ENCODE results near the gene RHBDL1. TPM values are rescaled to one million over a fixed set of nuclear protein-coding genes. Genes with fewer than 3 reads are reported as not detected.

RHBDL1 gene
- total and polyA plus RNA-seq, 2 of the 8 experiments (the other 6 are each of a cell fraction or from before 2014, with no cell fraction given) = 4.0 to 8.1 TPM

- TF ChIP-seq TEAD4 (IDR thresholded peaks at IDR 0.05; ENCODE audit: low read depth, low read length) (no peak), CHD1 (IDR thresholded peaks at IDR 0.05; ENCODE audit: low read depth, low read length) (no peak), RBBP5 (IDR thresholded peaks at IDR 0.05; ENCODE audit: borderline replicate concordance, low read depth, low read length) (no peak), SIX5 (IDR thresholded peaks at IDR 0.05; ENCODE audit: low read depth, low read length) (no peak), KDM5A (IDR thresholded peaks at IDR 0.05; ENCODE audit: low read length) (no peak)
Measured at GRCh38 chr16:640614-641013, 34.9 kb upstream of the RHBDL1 start (continued).
